ENCODE measurements around the gene HHATL.

- TF ChIP-seq CTCF (IDR thresholded peaks at IDR 0.05) (no peak), POLR2AphosphoS5 (IDR thresholded peaks at IDR 0.05) (no peak), POLR2A (IDR thresholded peaks at IDR 0.05) (no peak), EP300 (IDR thresholded peaks at IDR 0.05) (no peak)
These were observed 2.0 kb downstream of the HHATL start for GRCh38 chr3:42700366-42701288.
